Measurements from ENCODE around the gene NLRP9. TPM values are rescaled to one million over a fixed set of nuclear protein-coding genes. Genes with fewer than 3 reads are reported as not detected.

Gene NLRP9
- total RNA-seq, 1 donor from 2014 or later = not detected

- ATAC-seq = no peak
- intact Hi-C loops (cut with micrococcal nuclease) = no loop called here
These were observed 76.4 kb downstream of the NLRP9 start for GRCh38 chr19:55661826-55662225.

GRCh38 chr19:55660991-55661390 lies 77.2 kb downstream of the NLRP9 start:
- no peak for DNase-seq
- no peak for ATAC-seq
- intact Hi-C loops (cut with micrococcal nuclease) = no loop called here

More at GRCh38 chr19:55661826-55662225, 76.4 kb downstream of the NLRP9 start:
- no peak for DNase-seq

- ATAC-seq (no peak), DNase-seq (no peak)
- intact Hi-C loops (cut with micrococcal nuclease) = no loop called here
These were observed 77.8 kb downstream of the NLRP9 start for GRCh38 chr19:55660404-55660803.

- intact Hi-C loops (cut with micrococcal nuclease) = no loop called here
- DNase-seq (no peak), ATAC-seq (no peak)
These were observed 78.4 kb downstream of the NLRP9 start for GRCh38 chr19:55659822-55660221.

GRCh38 chr19:55658846-55659459 lies 79.2 kb downstream of the NLRP9 start:
- ATAC-seq = no peak
- DNase-seq = no peak
- intact Hi-C loops (cut with micrococcal nuclease) = no loop called here

Other genes starting within 250 kb of the NLRP9 start
- gene SSC5D, start 250.0 kb downstream of the NLRP9 start, total RNA-seq = 2.7 TPM
- gene SBK2, start 201.3 kb downstream of the NLRP9 start, total RNA-seq = 15.2 TPM
- gene SBK3, start 192.9 kb downstream of the NLRP9 start, total RNA-seq = 16.6 TPM
- gene ZNF579, start 157.6 kb downstream of the NLRP9 start, total RNA-seq = 14.7 TPM
- 16.3 TPM for gene FIZ1, start 138.9 kb downstream of the NLRP9 start, total RNA-seq
- 17.0 TPM for gene ZNF524, start 138.1 kb downstream of the NLRP9 start, total RNA-seq
- 21.8 TPM for gene ZNF865, start 132.8 kb downstream of the NLRP9 start, total RNA-seq
- 13.4 TPM for gene ZNF784, start 113.8 kb downstream of the NLRP9 start, total RNA-seq
- gene ZNF580, start 97.4 kb downstream of the NLRP9 start, total RNA-seq = 12.3 TPM
- 9.4 TPM for gene ZNF581, start 94.8 kb downstream of the NLRP9 start, total RNA-seq
- gene CCDC106, start 90.2 kb downstream of the NLRP9 start, total RNA-seq = 16.8 TPM
- gene U2AF2, start 83.4 kb downstream of the NLRP9 start, total RNA-seq = 79.9 TPM
- gene EPN1, start 63.2 kb downstream of the NLRP9 start, total RNA-seq = 250 TPM
- not detected for gene RFPL4A, start 20.7 kb upstream of the NLRP9 start, total RNA-seq
- gene RFPL4AL1, start 30.7 kb upstream of the NLRP9 start, total RNA-seq = not detected
- gene NLRP11, start 93.6 kb upstream of the NLRP9 start, total RNA-seq = not detected
- gene NLRP4, start 98.1 kb upstream of the NLRP9 start, total RNA-seq = not detected
- not detected for gene NLRP13, start 193.9 kb upstream of the NLRP9 start, total RNA-seq
- not detected for gene NLRP8, start 209.4 kb upstream of the NLRP9 start, total RNA-seq
- gene NLRP5, start 248.4 kb upstream of the NLRP9 start, total RNA-seq = not detected